ENCODE results near the gene ETS1.
A peak's percentile ranks its signal among the peaks of the same experiment; 100 is the strongest.

The ETS1 gene

GRCh38 chr11:128497776-128498095, 89.6 kb downstream of the ETS1 start:
- DNase-seq, result no peak

GRCh38 chr11:128497061-128497775, 90.1 kb downstream of the ETS1 start:
- DNase-seq, result peak; percentile 55

- DNase-seq, result no peak
These were observed 90.7 kb downstream of the ETS1 start for GRCh38 chr11:128496692-128497060.

GRCh38 chr11:128496249-128496648, 91.1 kb downstream of the ETS1 start:
- no peak for DNase-seq

GRCh38 chr11:128494418-128495332, 92.7 kb downstream of the ETS1 start:
- no peak for DNase-seq

- no peak for DNase-seq
These were observed 93.8 kb downstream of the ETS1 start for GRCh38 chr11:128493570-128493965.

GRCh38 chr11:128492903-128493569, 94.3 kb downstream of the ETS1 start:
- DNase-seq, result no peak

- no peak for DNase-seq
These were observed 94.9 kb downstream of the ETS1 start for GRCh38 chr11:128492461-128492860.

- no peak for DNase-seq
These were observed 96.0 kb downstream of the ETS1 start for GRCh38 chr11:128491195-128491936.

GRCh38 chr11:128490092-128490491, 97.3 kb downstream of the ETS1 start:
- DNase-seq, result no peak

GRCh38 chr11:128488471-128488870, 98.9 kb downstream of the ETS1 start:
- no peak for DNase-seq

- DNase-seq, result no peak
These were observed 99.4 kb downstream of the ETS1 start for GRCh38 chr11:128487978-128488377.

GRCh38 chr11:128484172-128484571, 103.2 kb downstream of the ETS1 start:
- no peak for DNase-seq

GRCh38 chr11:128483211-128483788, 104.1 kb downstream of the ETS1 start:
- DNase-seq, result no peak

- no peak for DNase-seq
These were observed 104.7 kb downstream of the ETS1 start for GRCh38 chr11:128482512-128483191.

GRCh38 chr11:128482092-128482491, 105.3 kb downstream of the ETS1 start:
- no peak for DNase-seq

- DNase-seq, result no peak
These were observed 106.2 kb downstream of the ETS1 start for GRCh38 chr11:128481135-128481534.

- DNase-seq, result no peak
These were observed 106.7 kb downstream of the ETS1 start for GRCh38 chr11:128480665-128481064.

- no peak for DNase-seq
These were observed 107.3 kb downstream of the ETS1 start for GRCh38 chr11:128480066-128480465.

GRCh38 chr11:128479144-128479543, 108.2 kb downstream of the ETS1 start:
- DNase-seq, result no peak

GRCh38 chr11:128478305-128478704, 109.1 kb downstream of the ETS1 start:
- no peak for DNase-seq

- no peak for DNase-seq
These were observed 109.5 kb downstream of the ETS1 start for GRCh38 chr11:128477811-128478210.
